CD14-positive monocyte (primary cell): Measurements from ENCODE around the gene HAUS7. TPM values are rescaled to one million over a fixed set of nuclear protein-coding genes. Genes with fewer than 3 reads are reported as not detected.

Experiments
- DNase-seq, 3 donors: peaks; one replicate each; pipeline ENCODE4 v3.0.0-alpha.2; 2011 to 2022
- H2AFZ ChIP-seq: 2 replicates; pipeline ENCODE4 v1.6.0; 2012; ENCODE audit warnings: mild to moderate bottlenecking, low read depth, low read length, inconsistent platforms; ENCODE audit not compliant: insufficient read depth, poor library complexity, severe bottlenecking
- H3K27ac ChIP-seq, 2 donors: 1 replicate in 1 of 2; 2 replicates in 1 of 2; pipeline ENCODE4 v1.5.1; 2012 to 2013; ENCODE audit warnings: low read length in 2 of 2, control low read depth in 1 of 2, inconsistent platforms in 1 of 2, low read depth in 1 of 2, mild to moderate bottlenecking in 1 of 2
- H3K27me3 ChIP-seq, 2 donors: one replicate each; pipeline versions ENCODE4 v1.6.0 to v1.6.1; 2011 to 2013; ENCODE audit warnings: low read length in 2 of 2; ENCODE audit not compliant: control insufficient read depth in 2 of 2, insufficient read depth in 2 of 2
- H3K36me3 ChIP-seq, 2 donors: replicated peaks in 1 of 2; 1 replicate in 1 of 2; 2 replicates in 1 of 2; pipeline versions ENCODE4 v1.5.1 to v1.6.1; 2012 to 2013; ENCODE audit warnings: low read length in 2 of 2, control low read depth in 1 of 2, inconsistent platforms in 1 of 2, mild to moderate bottlenecking in 1 of 2; ENCODE audit not compliant: insufficient read depth in 2 of 2, control insufficient read depth in 1 of 2
- H3K4me1 ChIP-seq, 2 donors: 1 replicate in 1 of 2; 2 replicates in 1 of 2; pipeline versions ENCODE4 v1.5.1 to v1.6.1; 2012 to 2013; ENCODE audit warnings: low read length in 2 of 2, control low read depth in 1 of 2, inconsistent platforms in 1 of 2, mild to moderate bottlenecking in 1 of 2, moderate library complexity in 1 of 2; ENCODE audit not compliant: insufficient read depth in 2 of 2, control insufficient read depth in 1 of 2
- H3K4me2 ChIP-seq: replicated peaks from 2 replicates; pipeline ENCODE3; 2012; ENCODE audit warnings: low read length, moderate library complexity, mild to moderate bottlenecking; ENCODE audit not compliant: poor library complexity, severe bottlenecking; ENCODE audit errors: extremely low read depth
- H3K4me3 ChIP-seq, 3 experiments: fragments of 200-600 bp in 1 of 3; sonication (generic) in 1 of 3; replicated peaks in 1 of 3; 1 replicate in 2 of 3; 2 replicates in 1 of 3; pipeline ENCODE4 v1.5.1; 2011 to 2013; ENCODE audit warnings: low read length in 3 of 3, mild to moderate bottlenecking in 3 of 3, control low read depth in 2 of 3, low read depth in 2 of 3, inconsistent platforms in 1 of 3, moderate library complexity in 1 of 3
- H3K79me2 ChIP-seq: 2 replicates; pipeline ENCODE4 v1.6.0; 2012; ENCODE audit warnings: mild to moderate bottlenecking, control low read depth, inconsistent platforms, low read length, moderate library complexity; ENCODE audit not compliant: insufficient read depth
- H3K9ac ChIP-seq: 2 replicates; pipeline ENCODE4 v1.6.0; 2017; ENCODE audit warnings: low read length, mild to moderate bottlenecking; ENCODE audit not compliant: insufficient read depth, poor library complexity, severe bottlenecking
- H3K9me3 ChIP-seq, 2 donors: replicated peaks in 1 of 2; 1 replicate in 1 of 2; 2 replicates in 1 of 2; pipeline versions ENCODE4 v1.5.1 to v1.6.1; 2012 to 2013; ENCODE audit warnings: low read length in 2 of 2, control low read depth in 1 of 2; ENCODE audit not compliant: control insufficient read depth in 1 of 2, insufficient read depth in 1 of 2
- H4K20me1 ChIP-seq: 2 replicates; pipeline ENCODE4 v1.6.0; 2012; ENCODE audit warnings: mild to moderate bottlenecking, low read length, control low read depth, moderate library complexity; ENCODE audit not compliant: insufficient read depth
- H3K27ac Mint-ChIP-seq, 7 donors: one replicate each; pipeline ENCODE4 v1.8.0; 2020; ENCODE audit warnings: mild to moderate bottlenecking in 7 of 7, mixed read lengths in 7 of 7, moderate library complexity in 6 of 7, inconsistent platforms in 2 of 7
- H3K27me3 Mint-ChIP-seq, 3 donors: one replicate each; pipeline ENCODE4 v1.8.0; 2021 to 2022; ENCODE audit warnings: low read depth in 3 of 3, mild to moderate bottlenecking in 3 of 3, mixed read lengths in 3 of 3, moderate library complexity in 3 of 3, inconsistent platforms in 1 of 3
- H3K36me3 Mint-ChIP-seq, 2 donors: one replicate each; pipeline ENCODE4 v1.8.0; 2020; ENCODE audit warnings: mixed read lengths in 2 of 2, inconsistent platforms in 1 of 2, mild to moderate bottlenecking in 1 of 2
- H3K4me1 Mint-ChIP-seq: one replicate; pipeline ENCODE4 v1.8.0; 2020; ENCODE audit warnings: mild to moderate bottlenecking, mixed read lengths
- H3K4me3 Mint-ChIP-seq, 2 donors: one replicate each; pipeline ENCODE4 v1.8.0; 2020; ENCODE audit warnings: mild to moderate bottlenecking in 2 of 2, mixed read lengths in 2 of 2, moderate library complexity in 1 of 2
- H3K9me3 Mint-ChIP-seq, 7 donors: one replicate each; pipeline ENCODE4 v1.8.0; 2020 to 2022; ENCODE audit warnings: mixed read lengths in 7 of 7, mild to moderate bottlenecking in 6 of 7, moderate library complexity in 6 of 7, inconsistent platforms in 2 of 7
- CTCF ChIP-seq: fragments of 200-600 bp; IDR thresholded peaks from one replicate; pipeline ENCODE4 v1.8.0; 2022; ENCODE audit warnings: antibody characterized with exemption, mild to moderate bottlenecking
- WGBS: methylation state at CpG from one replicate; pipeline ENCODE4 v1.1.5; 2013; ENCODE audit warnings: missing lambda C conversion rate; ENCODE audit not compliant: insufficient coverage; 5-methylcytosine and 5-hydroxymethylcytosine counted together
- intact Hi-C, 2 donors: fragments of 100-400 bp; cut with micrococcal nuclease; formaldehyde crosslinking; loops; one replicate each; pipeline versions ENCODE4 v1.15.0 to v1.15.1; 2023
- polyA plus RNA-seq, 3 donors: library from polyadenylated mRNA; depleted of rRNA in 1 of 3; unstranded in 2 of 3; stranded (reverse) in 1 of 3; fragments of 300-500 nt in 2 of 3; fragments of >200 nt in 1 of 3; fragmentation: Illumina TruSeq in 2 of 3; gene quantifications; 1 replicate in 2 of 3; 2 replicates in 1 of 3; pipeline ENCODE4 v1.2.3, GENCODE V29; 2012 to 2021

The HAUS7 gene
- polyA plus RNA-seq, 3 donors = 23.8 to 37.5 (median 26.7) TPM

- Mint-ChIP-seq H3K27ac (no peak overlapping the region), H3K9me3 (no peaks in the 10 kb centered on the region), H3K27me3 (peaks cover 8 to 19% (median 19%) of the 10 kb centered on the region in 3 donors), H3K4me1 (peaks cover under 1% of the 10 kb centered on the region), H3K36me3 (no peaks in the 10 kb centered on the region), H3K4me3 (no peak overlapping the region)
- H3K4me1 ChIP-seq = no peaks in the 10 kb centered on the region
- intact Hi-C loops = no loop called here
- H4K20me1 ChIP-seq = no peaks in the 10 kb centered on the region
- no peak overlapping the region for H3K4me2 ChIP-seq
- H3K4me3 ChIP-seq = no peak overlapping the region
- WGBS = 95% methylated on average over 3 of the region's 3 CpGs
- no peaks in the 10 kb centered on the region for H3K79me2 ChIP-seq
- no peak overlapping the region for H3K27ac ChIP-seq
- peaks cover 0 to 13% of the 10 kb centered on the region in 2 donors for H3K27me3 ChIP-seq
- TF ChIP-seq CTCF = no peak
- DNase-seq = no peak
- no peak overlapping the region for H3K9ac ChIP-seq
- H3K9me3 ChIP-seq = no peaks in the 10 kb centered on the region
- H2AFZ ChIP-seq = no peak overlapping the region
- H3K36me3 ChIP-seq = no peaks in the 10 kb centered on the region
These were observed 42.1 kb upstream of the HAUS7 start for GRCh38 chrX:153512501-153512893.

GRCh38 chrX:153511784-153512500 is 41.6 kb upstream of the HAUS7 start:
- Mint-ChIP-seq H3K27ac (no peak overlapping the region), H3K27me3 (peaks cover 8 to 19% (median 16%) of the 10 kb centered on the region in 3 donors), H3K4me3 (no peak overlapping the region), H3K9me3 (no peaks in the 10 kb centered on the region), H3K36me3 (no peaks in the 10 kb centered on the region), H3K4me1 (peaks cover 3% of the 10 kb centered on the region)
- no peak for DNase-seq
- Histone ChIP-seq H3K36me3 (no peaks in the 10 kb centered on the region), H3K9me3 (no peaks in the 10 kb centered on the region), H3K4me1 (no peaks in the 10 kb centered on the region), H3K27ac (no peak overlapping the region), H3K9ac (no peak overlapping the region), H3K79me2 (no peaks in the 10 kb centered on the region), H4K20me1 (no peaks in the 10 kb centered on the region), H2AFZ (no peak overlapping the region), H3K4me3 (no peak overlapping the region), H3K4me2 (no peak overlapping the region), H3K27me3 (peaks cover 0 to 10% of the 10 kb centered on the region in 2 donors)
- TF ChIP-seq CTCF = no peak
- intact Hi-C loops = no loop called here
- WGBS = 89% methylated on average over 12 of the region's 17 CpGs
